B cell (primary cell): Measurements from ENCODE around the gene EIF3B. TPM values are rescaled to one million over a fixed set of nuclear protein-coding genes. Genes with fewer than 3 reads are reported as not detected.

Experiments
- ATAC-seq: fragments of 200-7000 bp; cut with Tn5 transposase; one replicate; pipeline ENCODE4 v1.10.0; 2021; ENCODE audit warnings: low read depth, mild to moderate bottlenecking, moderate number of reproducible peaks, moderate library complexity
- CTCF ChIA-PET: fragments of 350-600 bp; sonication (Branson Sonifier 250); formaldehyde crosslinking; loops from one replicate; lab custom pipeline; 2021; ENCODE audit warnings: antibody characterized with exemption, inconsistent platforms; lab: Charles Lee
- POLR2A ChIA-PET: fragments of 350-600 bp; sonication (Branson Sonifier 250); formaldehyde crosslinking; loops from one replicate; lab custom pipeline; 2021; ENCODE audit warnings: antibody characterized with exemption; lab: Charles Lee
- DNase-seq: peaks from one replicate; pipeline ENCODE4 v3.0.0; 2013
- H2AFZ ChIP-seq: 2 replicates; pipeline ENCODE4 v1.6.1; 2012; ENCODE audit warnings: mild to moderate bottlenecking, low read depth, low read length; ENCODE audit not compliant: insufficient read depth, poor library complexity, severe bottlenecking
- H3K27ac ChIP-seq, 2 donors: 1 replicate in 1 of 2; 2 replicates in 1 of 2; pipeline ENCODE4 v1.5.1; 2012 to 2013; ENCODE audit warnings: low read length in 2 of 2, mild to moderate bottlenecking in 2 of 2, moderate library complexity in 1 of 2
- H3K27me3 ChIP-seq, 4 experiments: fragments of 200-600 bp in 1 of 4; sonication (generic) in 1 of 4; replicated peaks in 1 of 4; 1 replicate in 2 of 4; 2 replicates in 2 of 4; pipeline versions ENCODE4 v1.6.1 to v1.7.0; 2013 to 2016; ENCODE audit warnings: low read length in 3 of 4, mild to moderate bottlenecking in 2 of 4, mixed read lengths in 1 of 4, moderate library complexity in 1 of 4; ENCODE audit not compliant: insufficient read depth in 4 of 4, control insufficient read depth in 3 of 4; ENCODE audit errors: control extremely low read depth in 1 of 4
- H3K36me3 ChIP-seq, 2 experiments: replicated peaks in 1 of 2; 1 replicate in 1 of 2; 2 replicates in 1 of 2; pipeline versions ENCODE4 v1.6.1 to v1.7.1; 2013; ENCODE audit warnings: low read length in 1 of 2; ENCODE audit not compliant: insufficient read depth in 2 of 2, control insufficient read depth in 1 of 2; ENCODE audit errors: control extremely low read depth in 1 of 2, extremely low read depth in 1 of 2
- H3K4me1 ChIP-seq, 2 donors: fragments of 200-600 bp in 1 of 2; sonication (generic) in 1 of 2; 1 replicate in 1 of 2; 2 replicates in 1 of 2; pipeline versions ENCODE4 v1.5.1 to v1.6.1; 2013 to 2017; ENCODE audit warnings: low read length in 2 of 2; ENCODE audit not compliant: control insufficient read depth in 2 of 2, insufficient read depth in 2 of 2
- H3K4me2 ChIP-seq: replicated peaks from 2 replicates; pipeline ENCODE3; 2012; ENCODE audit warnings: mild to moderate bottlenecking, low read depth, low read length; ENCODE audit not compliant: poor library complexity, severe bottlenecking
- H3K4me3 ChIP-seq, 5 experiments: fragments of 200-600 bp in 1 of 5; sonication (generic) in 1 of 5; 1 replicate in 3 of 5; 2 replicates in 2 of 5; pipeline versions ENCODE4 v1.5.1 to v1.7.0; 2011 to 2016; ENCODE audit warnings: low read length in 4 of 5, mild to moderate bottlenecking in 4 of 5, low read depth in 2 of 5, control low read depth in 1 of 5, moderate library complexity in 1 of 5; ENCODE audit not compliant: insufficient read depth in 1 of 5; ENCODE audit errors: control extremely low read depth in 1 of 5, extremely low read depth in 1 of 5
- H3K79me2 ChIP-seq: fragments of 200-600 bp; sonication (generic); one replicate; pipeline ENCODE4 v1.6.0; 2016; ENCODE audit warnings: low read length; ENCODE audit not compliant: control insufficient read depth, insufficient read depth
- H3K9ac ChIP-seq: fragments of 200-600 bp; sonication (generic); 2 replicates; pipeline ENCODE4 v1.6.1; 2017; ENCODE audit warnings: mild to moderate bottlenecking, low read length, moderate library complexity
- H3K9me3 ChIP-seq, 3 donors: one replicate each; pipeline versions ENCODE4 v1.6.1 to v1.7.1; 2013; ENCODE audit warnings: low read length in 2 of 3; ENCODE audit not compliant: control insufficient read depth in 2 of 3, insufficient read depth in 1 of 3; ENCODE audit errors: control extremely low read depth in 1 of 3
- H4K20me1 ChIP-seq: 2 replicates; pipeline ENCODE4 v1.6.0; 2012; ENCODE audit warnings: mild to moderate bottlenecking, low read length; ENCODE audit not compliant: insufficient read depth, control insufficient read depth, poor library complexity, severe bottlenecking
- H3K27ac Mint-ChIP-seq: one replicate; pipeline ENCODE4 v1.8.0; 2021; ENCODE audit warnings: mixed read lengths
- H3K27me3 Mint-ChIP-seq: one replicate; pipeline ENCODE4 v1.8.0; 2021; ENCODE audit warnings: mixed read lengths
- H3K4me1 Mint-ChIP-seq: one replicate; pipeline ENCODE4 v1.8.0; 2021; ENCODE audit warnings: mixed read lengths
- H3K4me3 Mint-ChIP-seq: one replicate; pipeline ENCODE4 v1.8.0; 2021; ENCODE audit warnings: mixed read lengths
- H3K9me3 Mint-ChIP-seq: one replicate; pipeline ENCODE4 v1.8.0; 2022; ENCODE audit warnings: mixed read lengths; ENCODE audit not compliant: insufficient read depth
- EZH2 ChIP-seq: IDR thresholded peaks from 2 replicates; pipeline ENCODE4 v1.6.1; 2012; ENCODE audit warnings: borderline replicate concordance, low read depth, mild to moderate bottlenecking, moderate library complexity, low read length; ENCODE audit not compliant: insufficient read depth, poor library complexity, severe bottlenecking
- WGBS: methylation state at CpG from one replicate; pipeline ENCODE4 v1.1.5; 2013; ENCODE audit warnings: missing lambda C conversion rate; ENCODE audit not compliant: insufficient coverage; 5-methylcytosine and 5-hydroxymethylcytosine counted together
- intact Hi-C: fragments of 100-400 bp; cut with micrococcal nuclease; formaldehyde crosslinking; loops from one replicate; pipeline ENCODE4 v1.10.0; 2022
- polyA plus RNA-seq: library from polyadenylated mRNA; depleted of rRNA; stranded (reverse); fragments of >200 nt; gene quantifications from 2 replicates; pipeline ENCODE4 v1.2.3, GENCODE V29; 2012
- total RNA-seq, 2 donors: library from RNA; stranded (reverse); fragments of 120-200 nt in 1 of 2; gene quantifications; 1 replicate in 1 of 2; 2 replicates in 1 of 2; pipeline versions ENCODE4 v1.2.3 to v1.2.4, GENCODE V29; 2013 to 2022
- TF ChIP-seq, protein P1 (sequence below): fragments of 200-600 bp; IDR thresholded peaks from one replicate; pipeline ENCODE4 v1.8.0; 2022; ENCODE audit warnings: antibody characterized with exemption, mild to moderate bottlenecking

Gene EIF3B
- total and polyA plus RNA-seq, 2 donors (not counting 1 experiment from before 2014, with no cell fraction given): 69.3 to 152 TPM

DNA sequence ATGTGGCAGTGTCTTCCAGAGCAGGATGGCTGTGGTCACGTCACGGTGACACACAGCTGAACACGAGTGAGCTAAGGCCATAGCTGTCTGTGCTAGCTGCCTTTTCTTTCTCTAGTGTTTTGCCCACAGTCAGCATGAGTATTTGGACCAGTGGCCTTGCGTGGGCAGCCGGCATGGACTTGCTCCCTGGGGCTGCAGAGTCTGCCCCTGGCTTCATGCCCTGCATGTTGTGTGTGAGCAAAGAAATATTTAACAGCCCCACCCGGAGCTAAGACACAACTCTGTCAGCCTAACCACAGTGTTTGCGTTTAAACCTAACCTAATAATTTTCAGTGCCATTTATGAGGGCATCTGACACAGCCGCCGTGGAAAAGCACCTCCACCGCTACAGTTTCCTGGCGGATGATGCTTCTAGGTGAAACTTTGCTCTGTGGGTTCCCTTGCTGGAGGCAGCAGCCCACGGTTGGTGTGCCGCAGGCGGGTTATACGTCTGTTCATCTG is 63.4 kb downstream of the EIF3B start:
- ATAC-seq (no peak), DNase-seq (no peak)
- peaks cover 84% of the 10 kb centered on the region for H3K79me2 ChIP-seq
- H3K27me3 ChIP-seq: no peaks in the 10 kb centered on the region
- H3K27ac ChIP-seq: no peak overlapping the region
- H2AFZ ChIP-seq: no peak overlapping the region
- H3K9me3 ChIP-seq: no peaks in the 10 kb centered on the region
- TF ChIP-seq, protein P1, sequence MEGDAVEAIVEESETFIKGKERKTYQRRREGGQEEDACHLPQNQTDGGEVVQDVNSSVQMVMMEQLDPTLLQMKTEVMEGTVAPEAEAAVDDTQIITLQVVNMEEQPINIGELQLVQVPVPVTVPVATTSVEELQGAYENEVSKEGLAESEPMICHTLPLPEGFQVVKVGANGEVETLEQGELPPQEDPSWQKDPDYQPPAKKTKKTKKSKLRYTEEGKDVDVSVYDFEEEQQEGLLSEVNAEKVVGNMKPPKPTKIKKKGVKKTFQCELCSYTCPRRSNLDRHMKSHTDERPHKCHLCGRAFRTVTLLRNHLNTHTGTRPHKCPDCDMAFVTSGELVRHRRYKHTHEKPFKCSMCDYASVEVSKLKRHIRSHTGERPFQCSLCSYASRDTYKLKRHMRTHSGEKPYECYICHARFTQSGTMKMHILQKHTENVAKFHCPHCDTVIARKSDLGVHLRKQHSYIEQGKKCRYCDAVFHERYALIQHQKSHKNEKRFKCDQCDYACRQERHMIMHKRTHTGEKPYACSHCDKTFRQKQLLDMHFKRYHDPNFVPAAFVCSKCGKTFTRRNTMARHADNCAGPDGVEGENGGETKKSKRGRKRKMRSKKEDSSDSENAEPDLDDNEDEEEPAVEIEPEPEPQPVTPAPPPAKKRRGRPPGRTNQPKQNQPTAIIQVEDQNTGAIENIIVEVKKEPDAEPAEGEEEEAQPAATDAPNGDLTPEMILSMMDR: no peak
- TF ChIP-seq EZH2: no peak
- Mint-ChIP-seq H3K27me3 (no peaks in the 10 kb centered on the region), H3K4me3 (no peak overlapping the region), H3K4me1 (peaks cover 26% of the 10 kb centered on the region), H3K27ac (no peak overlapping the region), H3K9me3 (no peaks in the 10 kb centered on the region)
- no peak overlapping the region for H3K4me2 ChIP-seq
- intact Hi-C loops: no loop called here
- CTCF ChIA-PET: interaction anchor here (0.7 kb wide), 1 partner anchor 75 kb away, joined by 4 read pairs; no protein-coding TSS in a partner anchor
- WGBS: 56% methylated on average over 12 of the region's 15 CpGs
- peaks cover 3 to 22% of the 10 kb centered on the region in 2 donors for H3K4me1 ChIP-seq
- peaks cover 0 to 2% of the 10 kb centered on the region in 2 experiments for H3K36me3 ChIP-seq
- H3K4me3 ChIP-seq: no peak overlapping the region
- POLR2A ChIA-PET: interaction anchor here (0.6 kb wide), 1 partner anchor 41 kb away, joined by 7 read pairs; no protein-coding TSS in a partner anchor
- H4K20me1 ChIP-seq: peaks cover 24% of the 10 kb centered on the region
- no peak overlapping the region for H3K9ac ChIP-seq

DNA sequence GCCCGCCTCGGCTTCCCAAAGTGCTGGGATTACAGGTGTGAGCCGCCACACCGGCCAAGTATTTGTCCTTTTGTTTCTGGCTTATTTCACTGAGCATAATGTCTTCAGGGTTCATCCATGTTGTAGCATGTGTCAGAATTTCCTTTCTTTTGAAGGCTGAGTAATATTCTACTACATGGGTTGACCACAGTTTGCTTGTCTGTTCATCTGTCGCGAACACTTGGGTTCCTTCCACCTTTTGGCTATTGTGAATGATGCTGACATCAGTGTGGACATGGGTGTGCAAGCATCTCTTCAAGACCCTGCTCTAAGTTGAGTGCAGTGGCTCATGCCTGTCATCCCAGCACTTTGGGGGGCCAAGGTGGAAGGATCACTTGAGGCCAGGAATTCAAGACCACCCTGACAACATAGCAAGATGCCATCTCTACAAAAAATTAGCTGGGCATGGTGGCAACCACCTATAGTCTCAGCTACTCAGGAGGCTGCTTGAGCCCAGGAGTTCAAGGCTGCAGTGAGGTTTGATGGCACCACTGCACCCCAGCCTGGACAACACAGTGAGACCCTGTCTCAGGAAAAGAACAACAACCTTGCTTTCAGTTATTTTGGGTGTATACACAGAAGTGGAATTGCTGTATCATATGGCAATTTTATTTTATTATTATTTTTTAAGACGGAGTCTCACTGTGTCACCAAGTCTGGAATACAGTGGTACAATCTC is 65.7 kb downstream of the EIF3B start:
- POLR2A ChIA-PET: interaction anchor here (0.6 to 0.7 kb wide), 3 partner anchors 8 to 812 kb away, joined by 4 to 5 read pairs (median 5); no protein-coding TSS in a partner anchor
- Mint-ChIP-seq H3K4me3 (no peak overlapping the region), H3K27ac (no peak overlapping the region)

More for the DNA sequence above, 65.7 kb downstream of the EIF3B start:
- no peak for TF ChIP-seq EZH2
- TF ChIP-seq, protein P1: no peak
- H3K9ac ChIP-seq: no peak overlapping the region
- CTCF ChIA-PET: interaction anchor here (0.7 kb wide), 2 partner anchors 211 to 297 kb away, joined by 3 read pairs; no protein-coding TSS in a partner anchor
- H3K4me2 ChIP-seq: no peak overlapping the region
- H3K4me3 ChIP-seq: no peak overlapping the region
- no peaks in the 10 kb centered on the region for H3K9me3 ChIP-seq
- intact Hi-C loops: no loop called here
- Mint-ChIP-seq H3K4me1 (peaks cover 25% of the 10 kb centered on the region), H3K9me3 (no peaks in the 10 kb centered on the region), H3K27me3 (no peaks in the 10 kb centered on the region)
- H3K27me3 ChIP-seq: no peaks in the 10 kb centered on the region
- peaks cover 33% of the 10 kb centered on the region for H4K20me1 ChIP-seq
- peaks cover 3 to 22% of the 10 kb centered on the region in 2 donors for H3K4me1 ChIP-seq
- DNase-seq: no peak
- peaks cover 0 to 2% of the 10 kb centered on the region in 2 experiments for H3K36me3 ChIP-seq
- WGBS: 94% methylated on average over 3 of the region's 7 CpGs
- no peak overlapping the region for H2AFZ ChIP-seq
- ATAC-seq: no peak
- no peak overlapping the region for H3K27ac ChIP-seq
- H3K79me2 ChIP-seq: peaks cover 88% of the 10 kb centered on the region
